WTC11 (cell line): ENCODE data around the gene RIMBP2.

Experiments used
- ETV6 ChIP-seq: sonication (generic); formaldehyde crosslinking; IDR thresholded peaks from 2 replicates; pipeline ENCODE4 v1.8.1; 2022; ENCODE audit warnings: mild to moderate bottlenecking, missing genetic modification reagents
- NFATC4 ChIP-seq: fragments of 250-450 bp; sonication (Bioruptor Pico); IDR thresholded peaks from 2 replicates; pipeline ENCODE4 v1.9.0; 2021; ENCODE audit warnings: mild to moderate bottlenecking
- ZBTB43 ChIP-seq: sonication (generic); formaldehyde crosslinking; IDR thresholded peaks from 2 replicates; pipeline ENCODE4 v1.8.1; 2023; ENCODE audit warnings: mild to moderate bottlenecking, missing genetic modification reagents
- ZNF263 ChIP-seq: sonication (generic); formaldehyde crosslinking; IDR thresholded peaks from 2 replicates; pipeline ENCODE4 v1.8.1; 2022; ENCODE audit warnings: low read depth, mild to moderate bottlenecking, moderate library complexity, missing genetic modification reagents
- TF ChIP-seq, protein P1 (sequence below): fragments of 200-600 bp; IDR thresholded peaks from 2 replicates; pipeline ENCODE4 v1.8.0; 2022; ENCODE audit warnings: antibody characterized with exemption
- TF ChIP-seq, protein P2 (sequence below): sonication (generic); formaldehyde crosslinking; conservative IDR thresholded peaks from 2 replicates; pipeline ENCODE4 v1.8.1; 2023; ENCODE audit warnings: mild to moderate bottlenecking, low read depth, missing genetic modification reagents, moderate library complexity

DNA sequence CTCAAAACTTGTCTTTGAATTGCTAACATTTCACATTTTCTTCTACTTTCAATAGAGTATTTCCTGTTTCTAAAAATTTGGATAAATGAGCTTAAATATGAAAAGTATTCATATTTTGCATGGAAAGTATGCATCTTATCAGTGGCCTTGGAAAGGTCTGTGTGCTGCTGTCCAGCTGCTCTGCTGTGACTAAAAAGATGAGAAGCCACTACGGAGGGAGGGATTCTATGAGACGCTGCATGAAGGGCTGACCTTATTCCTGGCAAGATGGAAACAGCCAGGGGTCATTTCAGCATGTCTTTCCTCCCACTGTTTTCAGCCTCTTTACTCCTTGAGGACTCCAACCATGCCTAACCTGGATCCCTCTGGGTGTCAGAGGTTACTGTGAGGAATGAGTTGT lies 365.4 kb downstream of the RIMBP2 start:
- TF ChIP-seq, protein P1, sequence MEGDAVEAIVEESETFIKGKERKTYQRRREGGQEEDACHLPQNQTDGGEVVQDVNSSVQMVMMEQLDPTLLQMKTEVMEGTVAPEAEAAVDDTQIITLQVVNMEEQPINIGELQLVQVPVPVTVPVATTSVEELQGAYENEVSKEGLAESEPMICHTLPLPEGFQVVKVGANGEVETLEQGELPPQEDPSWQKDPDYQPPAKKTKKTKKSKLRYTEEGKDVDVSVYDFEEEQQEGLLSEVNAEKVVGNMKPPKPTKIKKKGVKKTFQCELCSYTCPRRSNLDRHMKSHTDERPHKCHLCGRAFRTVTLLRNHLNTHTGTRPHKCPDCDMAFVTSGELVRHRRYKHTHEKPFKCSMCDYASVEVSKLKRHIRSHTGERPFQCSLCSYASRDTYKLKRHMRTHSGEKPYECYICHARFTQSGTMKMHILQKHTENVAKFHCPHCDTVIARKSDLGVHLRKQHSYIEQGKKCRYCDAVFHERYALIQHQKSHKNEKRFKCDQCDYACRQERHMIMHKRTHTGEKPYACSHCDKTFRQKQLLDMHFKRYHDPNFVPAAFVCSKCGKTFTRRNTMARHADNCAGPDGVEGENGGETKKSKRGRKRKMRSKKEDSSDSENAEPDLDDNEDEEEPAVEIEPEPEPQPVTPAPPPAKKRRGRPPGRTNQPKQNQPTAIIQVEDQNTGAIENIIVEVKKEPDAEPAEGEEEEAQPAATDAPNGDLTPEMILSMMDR: no peak
- no peak for TF ChIP-seq NFATC4 (CRISPR knock-in tag)
- TF ChIP-seq, protein P2, sequence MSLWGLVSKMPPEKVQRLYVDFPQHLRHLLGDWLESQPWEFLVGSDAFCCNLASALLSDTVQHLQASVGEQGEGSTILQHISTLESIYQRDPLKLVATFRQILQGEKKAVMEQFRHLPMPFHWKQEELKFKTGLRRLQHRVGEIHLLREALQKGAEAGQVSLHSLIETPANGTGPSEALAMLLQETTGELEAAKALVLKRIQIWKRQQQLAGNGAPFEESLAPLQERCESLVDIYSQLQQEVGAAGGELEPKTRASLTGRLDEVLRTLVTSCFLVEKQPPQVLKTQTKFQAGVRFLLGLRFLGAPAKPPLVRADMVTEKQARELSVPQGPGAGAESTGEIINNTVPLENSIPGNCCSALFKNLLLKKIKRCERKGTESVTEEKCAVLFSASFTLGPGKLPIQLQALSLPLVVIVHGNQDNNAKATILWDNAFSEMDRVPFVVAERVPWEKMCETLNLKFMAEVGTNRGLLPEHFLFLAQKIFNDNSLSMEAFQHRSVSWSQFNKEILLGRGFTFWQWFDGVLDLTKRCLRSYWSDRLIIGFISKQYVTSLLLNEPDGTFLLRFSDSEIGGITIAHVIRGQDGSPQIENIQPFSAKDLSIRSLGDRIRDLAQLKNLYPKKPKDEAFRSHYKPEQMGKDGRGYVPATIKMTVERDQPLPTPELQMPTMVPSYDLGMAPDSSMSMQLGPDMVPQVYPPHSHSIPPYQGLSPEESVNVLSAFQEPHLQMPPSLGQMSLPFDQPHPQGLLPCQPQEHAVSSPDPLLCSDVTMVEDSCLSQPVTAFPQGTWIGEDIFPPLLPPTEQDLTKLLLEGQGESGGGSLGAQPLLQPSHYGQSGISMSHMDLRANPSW (CRISPR knock-in tag): no peak
- TF ChIP-seq ZNF263 (CRISPR knock-in tag): no peak
- no peak for TF ChIP-seq ZBTB43 (CRISPR knock-in tag)
- TF ChIP-seq ETV6: no peak
